AG08395 (cell line): Measurements from ENCODE around the gene PRM1.
A peak's percentile ranks its signal among the peaks of the same experiment; 100 is the strongest.
"Not testable (repeated sequence)": the region's sequence is repeated elsewhere in the genome, so short reads cannot be mapped to it uniquely, and the experiment has no call there.

Experiments
- DNase-seq: peaks from one replicate; pipeline ENCODE4 v3.0.0; 2012; ENCODE audit warnings: mixed read lengths, low spot score

Gene PRM1

GRCh38 chr16:11314309-11314894 is 33.3 kb upstream of the PRM1 start:
- DNase-seq, result no peak

GRCh38 chr16:11313493-11314308 is 32.6 kb upstream of the PRM1 start:
- no peak for DNase-seq

GRCh38 chr16:11312718-11313492 is 31.8 kb upstream of the PRM1 start:
- peak; percentile 40 for DNase-seq

DNA sequence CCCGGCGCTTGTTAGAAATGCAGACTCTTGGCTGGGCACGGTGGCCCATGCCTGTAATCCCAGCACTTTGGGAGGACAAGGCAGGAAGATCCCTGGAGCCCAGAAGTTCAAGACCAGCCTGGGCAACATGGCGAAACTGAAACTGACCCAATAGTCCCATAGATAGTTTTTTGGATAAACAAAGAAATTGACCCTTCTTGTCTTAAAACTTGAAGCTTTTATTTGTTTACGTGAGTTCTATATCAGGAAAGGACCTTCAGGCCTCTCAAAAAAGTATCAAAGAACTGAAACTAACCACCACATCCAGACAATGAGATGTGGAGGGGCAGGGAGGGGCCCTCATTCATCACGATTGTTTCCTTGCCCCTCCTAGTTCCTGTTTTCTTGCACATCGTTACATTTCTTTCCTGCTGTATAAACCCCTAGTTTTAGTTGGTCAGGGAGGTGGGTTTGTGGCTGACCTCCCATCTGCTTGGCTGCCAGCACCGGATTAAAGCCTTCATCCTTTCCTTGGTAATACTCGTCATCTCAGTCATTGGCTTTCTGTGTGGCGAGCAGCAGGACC is 29.9 kb upstream of the PRM1 start:
- DNase-seq, result no peak

DNA sequence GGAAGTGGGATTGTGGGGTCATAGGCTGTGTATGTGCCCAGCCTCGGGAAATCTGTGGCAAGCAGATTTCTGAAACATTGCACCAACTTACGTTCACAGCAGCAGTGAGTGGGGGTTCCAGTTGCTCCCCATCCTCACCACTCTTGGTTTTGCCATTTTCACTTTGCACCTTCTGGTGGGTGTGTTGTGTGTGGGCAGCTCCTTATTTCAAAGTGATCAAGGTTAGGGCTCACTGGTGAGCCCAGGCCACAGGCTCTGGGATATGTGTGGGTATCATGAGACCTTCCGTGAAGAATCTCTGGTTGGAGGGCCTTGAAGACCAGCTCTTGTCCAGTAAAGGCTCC is 29.5 kb upstream of the PRM1 start:
- DNase-seq, result no peak

DNA sequence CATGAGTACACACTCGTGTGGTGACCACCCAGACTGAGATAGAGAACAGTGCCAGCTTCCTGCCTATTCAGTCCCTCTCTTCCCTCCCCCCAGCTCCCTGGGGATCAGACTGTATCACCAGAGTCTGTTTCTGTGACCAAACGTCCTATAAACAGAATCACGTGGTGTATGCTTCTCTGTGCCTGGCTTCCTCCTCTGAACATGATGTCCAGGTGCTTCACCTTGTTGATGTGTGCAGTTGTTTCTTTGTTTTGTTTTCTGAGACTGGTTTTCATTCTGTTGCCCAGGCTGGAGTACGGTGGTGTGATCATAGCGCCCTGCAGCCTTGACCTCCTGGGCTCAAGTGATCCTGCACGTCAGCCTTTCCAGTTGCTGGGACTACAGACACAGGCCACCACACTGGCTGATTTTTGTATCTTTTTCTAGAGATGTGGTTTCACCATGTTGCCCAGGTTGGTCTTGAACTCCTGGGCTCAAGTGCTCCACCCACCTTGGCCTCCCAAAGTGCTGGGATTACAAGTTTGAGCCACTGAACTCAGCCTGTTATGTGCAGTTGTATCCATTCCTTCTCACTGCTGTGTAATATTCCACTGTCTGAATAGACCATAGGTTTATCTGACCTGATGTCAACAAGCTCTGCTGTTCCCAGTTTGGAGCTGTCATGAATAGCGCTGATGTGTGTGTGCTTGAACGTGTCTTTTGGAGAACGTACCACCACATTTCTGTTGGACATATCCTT is 28.9 kb upstream of the PRM1 start:
- no peak for DNase-seq

- no peak for DNase-seq
Measured at GRCh38 chr16:11308493-11309283, 27.6 kb upstream of the PRM1 start.

- no peak for DNase-seq
Measured at GRCh38 chr16:11307639-11308492, 26.7 kb upstream of the PRM1 start.

DNA sequence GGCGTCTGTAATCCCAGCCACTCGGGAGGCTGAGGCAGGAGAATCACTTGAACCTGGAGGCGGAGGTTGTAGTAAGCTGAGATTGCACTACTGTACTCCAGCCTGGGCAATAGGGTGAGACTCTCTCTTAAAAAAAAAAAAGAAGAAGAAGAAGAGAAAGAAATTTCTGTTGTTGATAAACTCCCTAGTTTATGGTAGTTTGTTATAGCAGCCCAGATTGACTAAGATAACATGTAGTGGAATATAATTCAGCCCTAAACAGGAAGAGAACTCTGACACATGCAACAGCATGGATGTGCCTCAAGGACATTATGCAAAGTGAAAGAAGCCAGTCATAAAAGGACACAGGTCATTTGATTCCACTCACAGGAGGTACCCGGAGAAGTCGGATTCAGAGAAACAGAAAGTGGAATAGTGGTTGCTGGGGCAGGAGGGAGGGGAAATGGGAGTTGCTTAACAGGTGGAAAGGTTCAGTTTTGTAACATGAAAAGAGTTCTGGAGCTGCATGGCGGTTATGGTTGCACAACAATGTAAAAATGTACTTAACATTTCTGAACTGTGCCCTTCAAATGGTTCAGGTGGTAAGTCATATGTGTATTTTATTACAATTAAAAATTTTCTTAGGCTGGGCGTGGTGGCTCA is 26.0 kb upstream of the PRM1 start:
- no peak for DNase-seq

DNA sequence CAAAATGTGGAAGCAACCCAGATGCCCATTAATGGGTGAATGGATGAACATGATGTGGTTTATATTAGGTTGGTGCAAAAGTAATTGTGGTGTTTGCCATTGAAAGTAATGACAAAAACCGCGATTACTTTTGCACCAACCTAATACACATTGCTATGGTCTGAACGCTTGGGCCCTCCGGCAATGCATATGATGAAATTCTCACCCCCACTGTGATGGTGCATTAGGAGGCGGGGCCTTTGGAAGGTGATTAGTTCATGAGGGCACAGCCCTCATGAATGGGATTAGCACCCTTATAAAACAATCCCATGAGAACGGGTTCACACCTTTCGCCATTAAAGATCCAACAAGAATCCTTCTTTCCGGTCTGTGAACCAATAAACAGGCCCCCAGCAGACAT is 25.3 kb upstream of the PRM1 start:
- DNase-seq, result no peak

- no peak for DNase-seq
Measured at GRCh38 chr16:11303405-11304138, 22.4 kb upstream of the PRM1 start.

DNA sequence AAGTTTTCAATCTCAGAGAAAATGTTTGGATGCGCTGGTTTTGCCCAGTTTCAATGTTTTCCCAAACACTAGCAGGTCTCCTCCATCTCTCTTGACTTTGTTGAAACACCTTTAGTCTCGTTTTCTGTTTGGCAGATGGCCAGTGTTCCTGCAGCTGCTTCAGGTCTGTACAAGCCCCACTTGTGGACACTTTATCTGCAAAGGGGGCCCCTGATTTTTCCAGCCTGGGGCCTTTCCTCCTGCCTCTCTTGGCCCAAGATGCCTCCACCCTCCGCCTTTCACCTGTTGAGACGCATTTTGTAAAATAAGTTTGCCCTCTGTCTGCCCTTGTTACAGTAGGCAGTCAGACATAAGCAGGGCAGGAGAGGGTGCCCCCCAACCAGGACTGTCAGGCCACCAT is 21.8 kb upstream of the PRM1 start:
- DNase-seq, result no peak

DNA sequence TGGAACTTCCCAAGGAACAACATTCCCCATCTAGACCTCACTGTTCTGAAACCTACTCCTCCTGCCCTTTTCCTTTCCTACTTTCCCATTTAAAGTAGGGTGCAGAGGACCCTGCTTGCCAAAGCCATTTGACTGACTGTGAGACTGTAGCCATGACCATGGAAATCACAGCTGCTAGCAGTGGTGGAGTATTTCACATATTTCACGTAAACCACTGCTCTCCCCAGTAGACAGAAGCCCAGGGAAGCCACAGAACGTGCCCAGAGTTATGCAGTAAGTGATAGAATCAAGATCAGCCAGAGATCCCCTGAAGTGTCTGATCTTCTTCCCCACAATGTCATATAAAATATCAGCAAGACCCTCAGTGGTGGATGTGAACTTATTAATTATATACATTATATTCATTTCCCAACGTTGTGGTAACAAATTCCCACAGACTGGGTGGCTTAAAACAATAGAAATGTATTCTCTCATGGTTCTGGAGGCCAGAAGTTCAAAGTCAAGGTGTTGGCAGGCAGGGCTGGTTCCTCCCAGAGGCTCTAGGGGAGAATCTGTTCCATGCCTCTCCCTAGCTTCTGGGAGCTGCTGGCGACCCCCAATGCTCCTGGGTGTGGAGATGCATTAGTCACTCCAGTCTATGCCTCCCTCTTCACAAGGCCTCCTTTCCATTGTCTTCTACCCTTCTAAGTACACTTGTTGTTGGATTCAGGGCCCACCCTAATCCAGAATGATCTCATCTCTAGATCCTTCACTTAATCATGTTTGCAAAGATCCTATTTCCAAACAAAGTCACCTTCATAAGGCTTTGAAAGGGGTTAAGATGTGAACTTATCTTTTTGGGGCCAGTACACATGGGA is 20.7 kb upstream of the PRM1 start:
- no peak for DNase-seq

DNA sequence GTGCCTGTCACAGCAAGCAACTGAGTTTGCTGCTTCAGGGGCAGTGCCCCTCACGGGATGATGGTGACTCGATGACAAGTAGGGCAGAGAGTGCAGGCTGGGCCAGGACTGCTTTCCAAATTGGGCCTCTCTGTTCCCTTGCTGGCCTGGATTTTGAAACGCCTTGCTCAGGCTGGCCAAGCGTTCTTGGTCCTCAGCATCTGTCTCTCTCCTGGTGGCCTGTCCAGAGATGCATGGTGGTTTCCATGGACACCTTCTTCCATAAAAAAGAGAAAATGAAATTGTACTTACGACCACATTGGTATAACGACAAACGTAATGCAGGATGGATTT is 19.4 kb upstream of the PRM1 start:
- no peak for DNase-seq

GRCh38 chr16:11299865-11300559 is 18.9 kb upstream of the PRM1 start:
- DNase-seq, result no peak

DNA sequence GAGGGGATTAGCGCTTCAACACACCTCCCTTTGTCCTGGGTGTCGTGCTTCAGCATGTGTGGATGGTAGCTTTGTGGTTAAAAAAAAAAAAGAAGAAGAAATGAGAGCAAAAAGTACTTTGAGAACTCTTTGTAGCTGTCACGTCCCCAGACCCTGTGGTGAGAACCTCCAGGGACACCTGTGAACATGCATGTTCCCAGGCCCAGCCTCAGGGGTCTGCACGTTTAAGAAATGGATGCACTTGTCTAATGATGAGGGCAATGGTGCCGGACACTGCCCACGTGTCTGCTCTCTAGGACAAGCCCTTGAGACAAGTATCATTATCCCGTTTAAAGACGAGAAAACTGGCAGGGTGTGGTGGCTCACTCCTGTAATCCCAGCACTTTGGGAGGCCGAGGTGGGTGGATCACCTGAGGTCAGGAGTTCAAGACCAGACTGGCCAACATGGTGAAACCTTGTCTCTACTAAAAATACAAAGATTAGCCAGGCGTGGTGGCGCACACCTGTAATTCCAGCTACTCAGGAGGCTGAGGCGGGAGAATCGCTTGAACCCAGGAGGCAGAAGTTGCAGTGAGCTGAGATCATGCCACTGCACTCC is 17.9 kb upstream of the PRM1 start:
- not testable (repeated sequence) for DNase-seq
